NB4 (cell line): Measurements from ENCODE around the gene B4GALT2.

Source experiments
- TF ChIP-seq, protein P1 (sequence below): IDR thresholded peaks from one replicate; pipeline ENCODE4 v1.5.1; 2012; ENCODE audit warnings: low read depth, low read length
- TF ChIP-seq, protein P2 (sequence below): IDR thresholded peaks from 2 replicates; pipeline ENCODE4 v1.6.1; 2011; ENCODE audit warnings: low read depth, low read length

DNA sequence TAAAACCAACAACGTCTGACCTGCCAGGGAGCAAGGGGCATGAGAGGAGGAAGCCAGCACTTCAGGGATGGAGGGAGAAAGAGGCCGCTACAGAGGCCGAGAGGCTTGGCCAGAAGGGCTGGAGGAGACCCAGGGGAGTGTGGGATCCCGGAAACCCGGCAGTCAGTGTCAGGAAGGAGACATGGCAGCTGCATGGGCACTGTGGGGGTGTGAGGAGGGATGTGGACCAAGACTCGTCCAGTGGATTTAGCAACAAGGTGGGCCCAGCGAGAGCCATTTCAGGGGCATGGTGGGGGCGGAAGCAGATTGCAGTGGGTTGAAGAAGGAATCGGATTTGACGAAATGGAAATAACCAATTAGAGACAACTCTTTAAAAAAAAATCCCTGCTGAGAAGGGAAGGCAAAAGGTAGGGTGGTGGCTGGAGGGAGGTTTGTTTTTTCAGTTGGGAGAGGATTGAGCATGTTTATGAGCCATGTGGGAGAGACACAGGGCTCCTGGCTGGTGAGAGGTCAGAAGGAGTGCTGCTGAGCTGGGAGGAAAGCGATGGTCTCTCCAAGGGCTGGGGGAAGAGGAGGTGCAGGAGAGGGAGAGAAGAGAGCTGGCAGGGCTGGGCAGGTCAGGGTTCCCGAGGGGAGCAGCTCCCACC lies 4.4 kb downstream of the B4GALT2 start:
- TF ChIP-seq, protein P1, sequence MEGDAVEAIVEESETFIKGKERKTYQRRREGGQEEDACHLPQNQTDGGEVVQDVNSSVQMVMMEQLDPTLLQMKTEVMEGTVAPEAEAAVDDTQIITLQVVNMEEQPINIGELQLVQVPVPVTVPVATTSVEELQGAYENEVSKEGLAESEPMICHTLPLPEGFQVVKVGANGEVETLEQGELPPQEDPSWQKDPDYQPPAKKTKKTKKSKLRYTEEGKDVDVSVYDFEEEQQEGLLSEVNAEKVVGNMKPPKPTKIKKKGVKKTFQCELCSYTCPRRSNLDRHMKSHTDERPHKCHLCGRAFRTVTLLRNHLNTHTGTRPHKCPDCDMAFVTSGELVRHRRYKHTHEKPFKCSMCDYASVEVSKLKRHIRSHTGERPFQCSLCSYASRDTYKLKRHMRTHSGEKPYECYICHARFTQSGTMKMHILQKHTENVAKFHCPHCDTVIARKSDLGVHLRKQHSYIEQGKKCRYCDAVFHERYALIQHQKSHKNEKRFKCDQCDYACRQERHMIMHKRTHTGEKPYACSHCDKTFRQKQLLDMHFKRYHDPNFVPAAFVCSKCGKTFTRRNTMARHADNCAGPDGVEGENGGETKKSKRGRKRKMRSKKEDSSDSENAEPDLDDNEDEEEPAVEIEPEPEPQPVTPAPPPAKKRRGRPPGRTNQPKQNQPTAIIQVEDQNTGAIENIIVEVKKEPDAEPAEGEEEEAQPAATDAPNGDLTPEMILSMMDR, result no peak
- TF ChIP-seq, protein P2, sequence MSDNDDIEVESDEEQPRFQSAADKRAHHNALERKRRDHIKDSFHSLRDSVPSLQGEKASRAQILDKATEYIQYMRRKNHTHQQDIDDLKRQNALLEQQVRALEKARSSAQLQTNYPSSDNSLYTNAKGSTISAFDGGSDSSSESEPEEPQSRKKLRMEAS, result no peak
